GM19468 (cell line): ENCODE measurements around the gene ZCCHC24.

Experiments used
- ATAC-seq: cut with Tn5 transposase; IDR thresholded peaks from one replicate; pipeline ENCODE4 v1.9.1; 2021; ENCODE audit warnings: mild to moderate bottlenecking, moderate library complexity, moderate number of reproducible peaks; ENCODE audit not compliant: unreplicated experiment; ENCODE audit errors: extremely low read depth

Gene ZCCHC24

DNA sequence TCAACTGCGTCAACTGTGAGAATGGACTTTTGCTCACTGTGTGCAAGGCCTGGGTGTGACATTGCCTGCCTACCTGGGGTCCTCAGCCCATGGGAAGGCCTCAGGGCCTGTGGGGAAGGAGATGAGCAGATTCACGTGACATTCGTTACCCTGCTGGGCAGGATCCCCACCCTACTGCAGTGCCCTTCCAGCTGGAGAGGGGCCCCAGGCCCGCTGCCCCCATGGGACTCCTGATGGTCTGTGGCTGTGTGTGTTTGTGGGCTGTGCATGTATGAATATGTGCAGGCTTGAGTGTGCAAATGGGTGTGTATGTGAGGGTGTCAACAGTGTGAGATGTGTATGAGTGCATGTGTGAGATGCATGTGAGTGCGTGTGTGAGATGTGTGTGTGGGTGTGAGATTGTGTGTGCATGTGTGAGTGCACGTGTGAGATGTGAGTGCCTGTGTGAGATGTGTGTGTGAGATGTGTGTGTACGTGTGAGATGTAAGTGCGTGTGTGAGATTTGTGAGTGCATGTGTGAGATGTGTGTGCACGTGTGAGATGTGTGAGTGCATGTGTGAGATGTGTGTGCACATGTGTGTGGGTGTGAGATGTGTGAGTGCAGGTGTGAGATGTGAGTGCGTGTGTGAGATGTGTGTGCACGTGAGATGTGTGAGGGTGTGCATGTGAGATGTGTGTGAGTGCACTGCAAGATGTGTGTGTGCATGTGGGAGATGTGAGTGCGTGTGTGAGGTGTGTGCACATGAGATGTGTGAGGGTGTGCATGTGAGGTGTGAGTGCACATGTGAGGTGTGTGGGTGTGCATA, 68.5 kb downstream of the ZCCHC24 start:
- no peak for ATAC-seq

DNA sequence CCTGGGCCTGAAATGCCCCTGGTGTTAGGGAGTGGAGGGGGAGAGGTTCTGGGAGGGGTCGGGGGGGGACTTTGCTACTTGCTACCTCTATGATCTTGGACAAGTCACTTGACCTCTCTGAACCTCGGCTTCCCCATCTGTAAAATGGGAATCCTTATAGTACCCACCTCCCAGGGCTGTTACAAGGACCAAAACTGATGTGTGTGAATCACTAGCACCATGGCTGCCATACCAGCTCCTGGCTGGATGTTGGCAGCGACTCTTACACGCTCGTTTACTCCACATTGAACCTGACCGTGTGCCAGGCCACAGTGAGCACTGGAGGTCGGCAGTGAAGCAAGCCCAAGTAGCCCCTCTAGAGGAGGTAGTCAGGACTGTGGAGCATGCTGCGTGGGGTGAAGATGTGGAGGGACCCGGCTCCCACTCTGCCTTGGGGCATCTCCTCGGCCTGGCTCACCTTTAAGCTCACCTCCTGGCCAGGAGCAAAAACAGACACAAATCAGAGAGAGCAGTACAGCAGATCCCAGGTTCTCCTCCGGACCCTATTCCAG, 69.3 kb downstream of the ZCCHC24 start:
- ATAC-seq = no peak

DNA sequence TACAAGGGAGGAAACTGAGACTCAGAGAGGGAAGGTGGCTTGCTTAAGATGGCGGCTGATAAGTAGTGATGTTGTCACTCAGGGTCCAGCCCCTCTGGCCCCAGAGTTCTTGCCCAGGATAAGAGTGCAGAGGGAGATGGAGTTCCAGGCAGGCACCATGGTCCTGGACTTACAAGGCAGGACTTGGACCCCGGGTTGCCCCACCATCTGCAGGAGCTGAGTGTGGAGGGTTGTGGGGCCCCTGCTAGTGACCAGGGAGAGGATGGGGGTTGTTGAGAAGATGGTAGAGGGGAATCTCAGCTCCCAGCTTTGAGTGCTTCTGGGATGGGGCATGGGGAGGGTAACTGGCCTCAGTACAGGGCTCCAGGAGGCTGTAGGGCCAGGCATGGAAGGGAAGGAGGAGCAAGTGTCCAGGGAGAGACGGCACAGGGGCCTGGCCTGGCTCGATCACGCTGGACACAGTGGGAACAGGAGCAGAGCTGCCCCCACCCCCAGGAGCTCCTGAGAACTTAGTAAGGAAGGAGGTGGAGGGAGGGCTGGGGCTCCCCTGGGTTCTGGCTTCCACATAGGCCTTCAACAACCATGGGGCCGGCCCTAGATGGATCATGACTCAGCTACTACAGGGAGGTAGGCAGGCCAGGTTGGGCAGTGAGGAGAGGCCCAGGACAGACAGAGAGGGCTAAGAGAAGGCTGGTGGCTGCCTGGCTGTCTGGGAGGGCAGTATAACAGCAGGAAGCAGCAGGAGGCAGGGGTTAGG, 69.9 kb downstream of the ZCCHC24 start:
- no peak for ATAC-seq

DNA sequence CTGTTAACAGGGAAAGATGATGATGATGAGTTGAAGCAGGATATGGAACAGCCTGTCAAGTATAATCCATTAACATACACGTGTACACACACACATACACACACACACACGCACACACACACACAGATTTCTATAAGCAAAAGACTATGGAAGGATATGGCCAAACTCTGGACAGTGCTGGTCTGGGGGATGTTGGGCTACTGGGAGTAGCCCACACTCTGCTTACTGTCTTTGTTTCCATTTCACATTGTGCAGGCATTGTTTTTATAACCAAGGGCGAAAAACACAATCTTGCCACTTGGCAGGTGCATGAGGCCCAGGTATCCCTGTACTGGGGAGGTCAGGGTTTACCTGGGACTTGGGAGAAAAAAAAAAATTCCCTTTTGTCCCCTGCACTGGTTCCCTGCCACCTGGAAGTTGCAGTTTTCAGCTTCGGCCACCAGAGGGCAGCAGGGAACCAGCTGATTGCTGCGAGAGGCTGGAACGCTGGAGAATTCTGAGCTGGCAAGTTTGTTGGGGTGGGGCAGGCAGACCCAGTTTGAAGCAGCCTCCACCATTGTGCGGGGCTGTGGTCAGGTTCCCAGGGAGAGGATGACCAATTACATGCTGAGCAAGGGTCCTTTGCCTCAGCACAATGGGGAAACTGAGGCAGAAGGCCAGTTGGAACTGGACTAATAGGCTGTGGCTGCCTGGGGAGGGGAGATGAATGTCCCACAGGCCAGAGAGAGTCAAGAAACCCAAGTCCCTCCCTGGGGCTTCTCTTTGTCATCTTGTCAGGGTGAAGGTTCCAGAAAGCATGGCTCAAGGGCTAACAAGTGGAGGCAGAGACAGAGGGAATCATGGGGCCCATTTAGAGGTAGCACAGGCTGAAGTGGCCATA, 70.9 kb downstream of the ZCCHC24 start:
- no peak for ATAC-seq

DNA sequence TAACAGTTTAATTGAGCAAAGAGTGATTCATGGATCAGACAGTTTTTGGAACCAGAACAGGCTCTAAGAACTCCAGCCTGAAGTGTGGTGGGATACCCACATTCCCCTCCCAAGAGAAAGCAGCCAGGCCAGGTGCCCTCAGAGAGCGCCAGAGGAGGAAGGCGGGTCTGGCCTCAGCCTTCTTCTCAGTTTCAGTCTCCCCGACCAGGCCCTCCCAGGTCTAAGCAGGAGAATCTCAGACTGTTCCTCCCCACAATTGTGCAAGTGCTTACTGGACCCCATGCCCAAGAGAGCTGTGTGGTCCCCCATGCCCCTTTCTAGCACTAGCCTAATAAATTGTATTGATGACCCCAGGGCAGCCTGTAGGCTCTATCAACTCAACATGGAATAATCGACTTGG, 72.6 kb downstream of the ZCCHC24 start:
- no peak for ATAC-seq

DNA sequence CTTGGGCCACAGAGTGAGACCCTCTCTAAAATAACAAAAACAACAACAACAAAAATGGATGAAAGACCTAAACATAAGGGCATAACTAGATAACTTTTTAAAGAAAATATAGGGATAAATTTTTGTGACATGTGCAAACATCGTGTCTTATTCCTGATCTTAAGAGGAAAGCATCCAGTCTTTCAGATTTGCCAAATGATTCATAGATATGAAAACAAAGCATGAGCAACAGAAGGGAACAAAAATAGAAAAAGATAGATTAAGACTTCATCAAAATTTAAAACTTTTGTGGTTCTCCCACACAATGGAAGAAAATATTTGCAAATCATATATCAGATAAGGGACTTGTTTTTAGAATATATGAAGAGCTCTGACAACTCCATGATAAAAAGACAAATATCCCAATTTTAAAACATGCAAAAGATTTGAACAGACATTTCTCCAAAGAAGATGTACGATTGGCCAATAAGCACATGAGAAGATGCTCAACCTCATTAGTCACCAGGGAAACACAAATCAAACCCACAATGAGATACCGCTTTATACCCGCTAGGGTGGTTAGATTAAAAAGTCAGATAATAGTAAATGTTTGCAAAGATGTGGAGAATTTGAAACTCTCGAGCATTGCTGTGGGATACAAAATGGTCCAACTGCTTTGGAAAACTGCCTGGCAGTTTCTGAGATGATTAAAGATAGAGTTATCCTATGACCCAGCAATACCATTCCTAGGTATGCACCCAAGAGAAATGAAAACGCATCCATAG, 77.8 kb downstream of the ZCCHC24 start:
- no peak for ATAC-seq

DNA sequence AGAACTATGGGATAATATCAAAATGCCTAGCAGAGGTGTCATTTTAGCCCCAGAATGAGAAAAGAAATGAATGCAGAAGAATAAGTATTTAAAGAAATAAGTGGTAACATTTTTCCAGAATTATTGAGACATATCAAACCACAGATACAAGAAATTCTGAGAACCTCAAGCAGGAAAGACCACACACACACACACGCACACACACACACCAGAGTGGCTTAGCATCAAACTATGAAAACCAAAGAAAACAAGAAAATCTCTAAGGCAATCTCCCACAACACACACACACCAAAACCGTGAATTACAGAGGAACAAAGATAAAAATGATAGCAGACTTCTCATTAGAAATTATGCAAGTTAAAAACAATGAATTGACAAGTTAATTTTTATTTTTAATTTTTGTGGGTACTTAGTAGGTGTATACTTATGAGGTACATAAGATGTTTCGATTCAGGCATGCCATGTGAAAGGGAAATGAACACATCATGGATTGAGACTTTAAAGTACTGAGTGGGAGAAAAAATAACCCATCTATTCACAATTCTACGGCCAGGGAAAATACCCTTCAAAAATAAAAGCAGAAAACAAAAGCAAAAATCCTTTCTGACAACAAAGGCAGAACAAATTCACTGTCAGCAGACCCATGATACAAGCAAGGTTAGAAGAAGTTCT, 83.6 kb downstream of the ZCCHC24 start:
- no peak for ATAC-seq

DNA sequence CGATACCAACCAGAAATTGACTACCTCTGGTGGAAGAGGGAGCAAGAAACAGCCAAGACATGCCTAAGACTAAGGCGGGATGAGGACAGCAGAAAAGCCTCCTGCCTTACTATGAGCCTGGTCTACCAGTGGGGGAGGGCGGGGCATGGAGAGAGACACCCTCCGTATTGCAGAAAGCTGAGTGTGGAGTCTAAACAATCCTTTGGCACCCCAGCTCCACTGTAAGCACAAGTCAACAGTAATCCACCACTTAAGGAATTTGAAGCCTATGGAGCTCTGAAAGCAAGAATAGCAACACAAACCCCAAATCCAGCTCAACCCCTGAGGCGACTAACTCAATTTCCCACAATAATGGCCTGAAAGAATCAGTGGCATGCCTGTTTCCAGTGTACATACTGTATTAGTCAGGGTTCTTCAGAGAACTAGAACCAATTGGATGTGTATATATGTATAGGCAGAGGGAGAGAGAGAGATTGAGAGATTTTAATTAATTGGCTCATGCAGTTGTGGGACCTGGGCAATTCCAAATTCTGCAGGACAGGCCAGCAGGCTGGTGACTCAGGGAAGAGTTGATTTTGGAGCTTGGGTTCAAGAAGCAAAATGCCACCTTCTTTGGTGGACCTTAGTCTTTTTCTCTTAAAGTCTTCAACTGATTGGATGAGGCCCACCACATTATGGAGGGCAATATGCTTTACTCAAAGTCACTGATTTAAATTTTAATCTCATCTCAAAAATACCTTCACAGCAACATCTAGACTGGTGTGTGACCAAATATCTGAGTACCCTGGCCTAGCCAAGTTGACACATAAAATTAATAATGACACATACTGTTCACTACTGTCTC, 84.7 kb downstream of the ZCCHC24 start:
- no peak for ATAC-seq

DNA sequence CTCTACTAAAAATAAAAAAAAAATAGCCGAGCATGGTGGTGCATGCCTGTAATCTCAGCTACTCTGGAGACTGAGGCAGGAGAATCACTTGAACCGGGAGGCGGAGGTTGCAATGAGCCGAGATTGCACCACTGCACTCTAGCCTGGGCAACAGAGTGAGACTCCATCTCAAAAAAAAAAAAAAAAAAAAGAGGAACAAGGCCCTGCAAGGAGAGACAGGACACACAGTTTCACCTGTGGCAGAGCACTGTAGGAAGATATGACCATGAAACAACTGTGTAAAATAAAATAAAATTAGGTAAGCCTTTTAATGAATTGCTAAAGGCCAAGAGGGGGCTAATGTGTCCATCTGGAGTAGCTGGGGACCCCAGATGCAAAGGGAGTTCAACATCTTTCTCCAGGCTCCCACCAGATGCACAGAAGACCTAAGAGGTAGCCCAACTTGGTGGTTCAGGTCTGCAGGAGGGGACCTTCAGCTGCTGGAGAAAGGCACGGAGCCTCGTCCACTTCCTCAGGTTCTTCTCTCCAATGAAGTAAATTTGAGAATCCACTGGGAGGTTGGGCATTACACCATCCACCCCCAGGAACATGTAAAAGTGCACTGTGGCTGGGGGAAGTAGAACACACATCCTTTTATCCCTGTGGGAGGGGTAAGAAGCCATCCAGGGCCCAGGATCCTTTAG, 85.5 kb downstream of the ZCCHC24 start:
- no peak for ATAC-seq

DNA sequence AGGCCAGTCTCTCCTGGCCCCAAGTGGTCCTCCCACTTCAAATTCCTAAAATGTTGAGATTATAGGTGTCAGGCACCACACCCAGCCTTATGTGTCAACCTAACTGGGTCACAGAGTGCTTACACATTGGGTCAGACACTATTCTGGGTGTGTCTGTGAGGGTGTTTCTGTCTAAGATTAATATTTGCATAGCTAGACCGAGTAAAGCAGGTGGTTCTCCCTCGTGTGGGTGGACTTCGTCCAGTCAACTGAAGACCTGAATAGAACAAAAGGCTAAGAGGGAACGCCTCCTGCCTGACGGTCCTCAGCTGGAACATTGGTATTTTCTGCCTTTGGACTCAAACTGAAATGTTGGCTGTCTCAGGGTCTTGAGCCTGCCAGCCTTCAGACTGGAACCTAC, 86.6 kb downstream of the ZCCHC24 start:
- ATAC-seq = no peak

DNA sequence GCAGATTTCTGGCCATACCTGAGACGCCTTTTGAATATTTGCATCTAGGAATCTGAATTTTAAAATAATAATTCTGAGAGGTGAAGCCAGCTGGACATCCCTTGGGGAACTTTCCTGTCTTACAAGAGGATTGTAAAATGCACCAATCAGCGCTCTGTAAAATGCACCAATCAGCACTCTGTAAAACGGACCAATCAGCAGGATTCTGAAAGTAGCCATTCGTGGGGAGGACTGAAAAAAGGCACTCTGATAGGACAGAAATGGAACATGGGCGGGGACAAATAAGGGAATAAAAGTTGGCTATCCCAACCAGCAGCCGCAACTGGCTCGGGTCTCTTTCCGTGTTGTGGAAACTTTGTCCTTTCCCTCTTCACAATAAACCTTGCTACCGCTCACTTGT, 88.2 kb downstream of the ZCCHC24 start:
- ATAC-seq = no peak

DNA sequence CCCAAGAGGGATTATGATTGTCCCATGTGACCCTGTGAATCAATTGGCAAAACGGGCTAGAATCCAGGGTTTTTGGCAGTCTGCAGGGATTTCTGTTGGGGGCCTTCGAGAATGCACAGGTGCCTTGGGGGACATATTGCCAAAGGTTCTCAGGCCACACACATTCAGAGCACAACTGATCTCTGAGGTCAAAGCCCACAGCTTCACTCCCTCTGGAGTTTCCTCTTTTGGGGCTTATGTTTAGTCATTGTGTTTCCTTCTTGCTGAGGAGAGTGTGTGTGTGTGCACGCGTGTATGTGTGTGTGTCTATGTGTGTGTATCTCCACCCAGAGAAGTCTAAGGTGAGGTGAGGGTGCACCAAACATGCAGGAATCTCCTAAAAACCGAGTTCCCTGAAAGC, 89.3 kb downstream of the ZCCHC24 start:
- ATAC-seq = no peak

DNA sequence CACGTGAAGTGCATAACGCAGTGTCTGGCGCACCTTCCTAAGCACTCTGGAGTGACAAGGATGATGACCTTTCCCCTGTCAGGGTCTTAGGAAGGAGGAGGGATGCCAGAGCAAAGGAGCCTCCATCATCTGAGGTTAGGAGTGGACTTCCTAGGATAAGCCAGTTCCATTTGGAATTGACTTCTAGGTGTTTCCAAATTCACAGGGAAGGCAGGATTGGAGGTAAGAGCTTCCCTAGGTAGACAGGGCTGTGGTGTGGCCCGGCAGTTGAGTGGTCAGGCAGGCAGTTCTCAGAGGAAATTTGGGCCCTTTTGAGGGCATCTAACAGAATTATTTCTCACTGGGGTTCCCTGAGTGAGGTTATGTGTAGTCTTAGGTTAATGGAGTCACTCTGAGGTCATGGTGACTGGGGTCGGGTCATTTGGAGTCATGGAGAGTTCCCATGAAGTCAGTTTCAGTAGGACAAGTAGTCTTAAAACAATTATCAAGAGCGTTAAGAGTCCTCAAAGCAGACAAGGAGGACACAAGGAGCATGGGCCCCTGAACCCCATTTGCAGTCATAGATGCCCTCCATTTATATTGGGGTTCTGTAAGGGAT, 89.9 kb downstream of the ZCCHC24 start:
- ATAC-seq = no peak

DNA sequence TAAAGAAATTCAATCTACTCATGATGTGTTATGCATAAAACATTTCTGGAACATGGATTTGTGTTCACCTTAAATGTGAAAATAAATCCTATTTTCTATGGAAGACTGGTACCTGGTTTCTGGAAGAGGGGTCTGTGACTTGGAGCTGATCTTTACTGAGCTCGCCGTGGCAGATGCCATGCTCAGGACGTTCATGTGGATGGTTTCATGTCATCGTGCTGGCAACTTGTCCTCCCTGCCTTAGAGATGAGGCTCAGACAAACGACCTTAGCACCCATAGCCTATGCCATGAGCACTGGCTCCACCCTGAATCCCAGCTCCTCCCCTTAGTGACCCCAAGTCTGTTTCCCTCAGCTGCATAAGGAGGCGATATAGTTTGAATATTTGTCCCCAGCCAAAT, 90.8 kb downstream of the ZCCHC24 start:
- no peak for ATAC-seq

DNA sequence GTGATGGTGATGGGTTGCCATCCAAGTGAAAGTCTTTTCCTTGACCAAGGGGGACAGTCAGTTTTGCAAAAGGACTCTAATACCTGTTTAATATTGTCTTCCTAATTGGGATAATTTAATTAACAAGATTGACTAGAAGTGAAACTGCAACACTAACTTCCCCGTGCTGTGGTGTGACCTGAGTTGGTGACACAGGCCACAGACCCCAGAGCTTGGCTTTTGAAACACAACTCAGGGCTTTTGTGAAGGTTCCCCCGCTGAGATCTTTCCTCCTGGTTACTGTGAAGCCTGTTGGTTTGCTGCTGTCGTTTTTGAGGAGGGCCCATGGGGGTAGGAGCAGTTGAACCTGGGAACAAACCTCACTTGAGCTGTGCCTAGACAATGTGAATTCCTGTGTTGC, 91.3 kb downstream of the ZCCHC24 start:
- ATAC-seq = no peak

DNA sequence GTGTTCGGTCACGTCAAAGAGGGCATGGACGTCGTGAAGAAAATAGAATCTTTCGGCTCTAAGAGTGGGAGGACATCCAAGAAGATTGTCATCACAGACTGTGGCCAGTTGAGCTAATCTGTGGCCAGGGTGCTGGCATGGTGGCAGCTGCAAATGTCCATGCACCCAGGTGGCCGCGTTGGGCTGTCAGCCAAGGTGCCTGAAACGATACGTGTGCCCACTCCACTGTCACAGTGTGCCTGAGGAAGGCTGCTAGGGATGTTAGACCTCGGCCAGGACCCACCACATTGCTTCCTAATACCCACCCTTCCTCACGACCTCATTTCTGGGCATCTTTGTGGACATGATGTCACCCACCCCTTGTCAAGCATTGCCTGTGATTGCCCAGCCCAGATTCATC, 91.7 kb downstream of the ZCCHC24 start:
- ATAC-seq = no peak

DNA sequence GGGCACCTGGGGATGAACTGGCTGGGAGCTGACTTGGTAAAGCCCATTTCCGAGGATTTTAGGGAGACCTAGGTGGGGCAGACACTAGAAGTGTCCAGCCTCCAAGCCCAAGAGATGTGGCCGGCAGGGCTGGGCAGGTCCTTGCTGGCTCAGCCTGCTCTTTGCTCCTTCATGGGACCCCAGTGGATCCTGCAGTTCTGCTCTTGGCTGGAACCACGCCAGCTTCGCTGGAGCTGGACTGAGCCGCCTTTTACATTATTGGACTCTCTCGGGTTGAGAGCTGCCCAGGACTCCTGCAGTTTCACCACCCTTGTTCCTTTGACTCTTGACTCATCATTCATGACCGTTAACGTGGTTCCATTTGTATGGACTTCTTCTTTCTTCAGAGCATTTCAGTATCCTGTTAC, 92.4 kb downstream of the ZCCHC24 start:
- ATAC-seq = no peak
